IMR-90 (cell line): ENCODE measurements around the gene RMDN3. TPM values are rescaled to one million over a fixed set of nuclear protein-coding genes. Genes with fewer than 3 reads are reported as not detected.

Source experiments
- ATAC-seq: fragments of 200-7000 bp; cut with Tn5 transposase; 2 replicates; pipeline ENCODE4 v1.9.1; 2020; ENCODE audit warnings: low read depth, mild to moderate bottlenecking, moderate library complexity
- BruUV-seq: library from RNA; stranded (reverse); fragments of 400-500 nt; replicated peaks from 2 replicates; lab custom pipeline; 2021; lab: Mats Ljungman, UMichigan
- CTCF ChIA-PET: fragments of 300-600 bp; formaldehyde crosslinking; extraction: SDS; loops from one replicate; lab custom pipeline; 2021; ENCODE audit warnings: antibody characterized with exemption; lab: Yijun Ruan, JAX
- POLR2A ChIA-PET: fragments of 300-600 bp; sonication (Branson Sonifier 250); formaldehyde crosslinking; loops from one replicate; lab custom pipeline; 2022; ENCODE audit warnings: antibody characterized with exemption; ENCODE audit not compliant: unreplicated experiment; lab: Charles Lee
- DNase-seq: peaks from one replicate; pipeline ENCODE4 v3.0.0; 2013
- H2AFZ ChIP-seq: replicated peaks from 2 replicates; pipeline ENCODE3; 2013; ENCODE audit warnings: low read length, mild to moderate bottlenecking; ENCODE audit not compliant: poor library complexity
- H2AK5ac ChIP-seq: 2 replicates; pipeline ENCODE4 v1.6.1; 2013; ENCODE audit warnings: low read depth, low read length, inconsistent platforms
- H2AK9ac ChIP-seq: replicated peaks from 2 replicates; pipeline ENCODE3; 2013; ENCODE audit warnings: mild to moderate bottlenecking, low read depth, low read length, moderate library complexity; ENCODE audit not compliant: poor library complexity
- H2BK120ac ChIP-seq: 2 replicates; pipeline ENCODE4 v1.6.1; 2013; ENCODE audit warnings: low read depth, low read length, inconsistent platforms
- H2BK15ac ChIP-seq: 3 replicates; pipeline ENCODE4 v1.6.1; 2013; ENCODE audit warnings: low read depth, low read length, inconsistent platforms
- H2BK20ac ChIP-seq: 2 replicates; pipeline ENCODE4 v1.6.1; 2013; ENCODE audit warnings: low read depth, mild to moderate bottlenecking, inconsistent platforms, low read length, moderate library complexity
- H2BK5ac ChIP-seq: 2 replicates; pipeline ENCODE4 v1.6.1; 2013; ENCODE audit warnings: mild to moderate bottlenecking, low read depth, low read length, inconsistent platforms; ENCODE audit not compliant: poor library complexity, severe bottlenecking
- H3K14ac ChIP-seq: replicated peaks from 2 replicates; pipeline ENCODE4 v1.6.1; 2013; ENCODE audit warnings: low read depth, low read length, inconsistent platforms
- H3K18ac ChIP-seq: 2 replicates; pipeline ENCODE4 v1.6.1; 2013; ENCODE audit warnings: low read depth, low read length, control low read depth
- H3K23ac ChIP-seq: 2 replicates; pipeline ENCODE4 v1.6.1; 2013; ENCODE audit warnings: low read depth, low read length, inconsistent platforms
- H3K27ac ChIP-seq: 2 replicates; pipeline ENCODE4 v1.5.1; 2013; ENCODE audit warnings: mild to moderate bottlenecking, control low read depth, low read length; ENCODE audit not compliant: insufficient read depth
- H3K27me3 ChIP-seq: 2 replicates; pipeline ENCODE4 v1.6.1; 2013; ENCODE audit warnings: low read length; ENCODE audit not compliant: control insufficient read depth, insufficient read depth
- H3K36me3 ChIP-seq: 2 replicates; pipeline ENCODE4 v1.6.1; 2013; ENCODE audit warnings: low read length, mixed read lengths; ENCODE audit not compliant: control insufficient read depth, insufficient read depth
- H3K4ac ChIP-seq: 2 replicates; pipeline ENCODE4 v1.6.1; 2013; ENCODE audit warnings: low read depth, low read length, inconsistent platforms
- H3K4me1 ChIP-seq: 2 replicates; pipeline ENCODE4 v1.6.1; 2013; ENCODE audit warnings: low read length, mixed read lengths; ENCODE audit not compliant: control insufficient read depth, insufficient read depth
- H3K4me2 ChIP-seq: 2 replicates; pipeline ENCODE4 v1.6.1; 2013; ENCODE audit warnings: low read depth, mild to moderate bottlenecking, control low read depth, low read length, moderate library complexity
- H3K4me3 ChIP-seq: 2 replicates; pipeline ENCODE4 v1.5.1; 2013; ENCODE audit warnings: low read depth, mild to moderate bottlenecking, control low read depth, low read length, moderate library complexity; ENCODE audit not compliant: insufficient read depth
- H3K56ac ChIP-seq: 2 replicates; pipeline ENCODE4 v1.6.1; 2013; ENCODE audit warnings: low read length, inconsistent platforms; ENCODE audit not compliant: insufficient read depth; ENCODE audit errors: extremely low read depth
- H3K79me1 ChIP-seq, 2 experiments: 2 replicates each; pipeline ENCODE4 v1.6.1; 2013; ENCODE audit warnings: low read length in 2 of 2, inconsistent platforms in 1 of 2, low read depth in 1 of 2
- H3K9ac ChIP-seq: 2 replicates; pipeline ENCODE4 v1.6.1; 2013; ENCODE audit warnings: low read depth, low read length, control low read depth
- H3K9me1 ChIP-seq: 2 replicates; pipeline ENCODE4 v1.6.1; 2013; ENCODE audit warnings: low read length, inconsistent platforms; ENCODE audit not compliant: insufficient read depth
- H3K9me3 ChIP-seq: 2 replicates; pipeline ENCODE4 v1.6.1; 2013; ENCODE audit warnings: low read length; ENCODE audit not compliant: control insufficient read depth, insufficient read depth
- H4K20me1 ChIP-seq: 2 replicates; pipeline ENCODE4 v1.6.1; 2013; ENCODE audit warnings: low read length, inconsistent platforms; ENCODE audit not compliant: insufficient read depth
- H4K5ac ChIP-seq: 2 replicates; pipeline ENCODE4 v1.6.1; 2013; ENCODE audit warnings: mild to moderate bottlenecking, low read depth, low read length, control low read depth
- H4K8ac ChIP-seq, 2 experiments: 2 replicates each; pipeline ENCODE4 v1.6.1; 2013; ENCODE audit warnings: low read depth in 2 of 2, low read length in 2 of 2, control low read depth in 1 of 2, inconsistent platforms in 1 of 2
- H4K91ac ChIP-seq: 2 replicates; pipeline ENCODE4 v1.6.1; 2013; ENCODE audit warnings: low read depth, low read length, inconsistent platforms; ENCODE audit not compliant: insufficient read depth
- CEBPB ChIP-seq: IDR thresholded peaks from 2 replicates; pipeline ENCODE4 v1.6.1; 2012; ENCODE audit warnings: low read depth, low read length, improper control_type of control experiment
- POLR2A ChIP-seq: IDR thresholded peaks from 2 replicates; pipeline ENCODE4 v1.6.1; 2012; ENCODE audit warnings: mild to moderate bottlenecking, low read depth, low read length
- WGBS, 2 experiments: methylation state at CpG; one replicate each; pipeline versions ENCODE4 v1.1.5 to v1.1.7; 2013; ENCODE audit warnings: missing lambda C conversion rate in 2 of 2; ENCODE audit not compliant: insufficient read length in 1 of 2; ENCODE audit errors: extremely low coverage in 2 of 2; 5-methylcytosine and 5-hydroxymethylcytosine counted together
- dilution Hi-C: fragments of 300-500 bp; cut with HindIII; formaldehyde crosslinking; loops from one replicate; pipeline ENCODE4 v1.14.3; 2018; ENCODE audit warnings: low sequenced_read_pairs; ENCODE audit not compliant: unreplicated experiment
- in situ Hi-C: fragments of 300-500 bp; cut with MboI; formaldehyde crosslinking; loops from 3 replicates; pipeline ENCODE4 v1.14.3; 2019; ENCODE audit warnings: low sequenced_read_pairs, inconsistent platforms, mixed read lengths
- intact Hi-C: fragments of 100-400 bp; cut with micrococcal nuclease; formaldehyde crosslinking; loops from 2 replicates; pipeline ENCODE4 v1.10.0; 2022
- polyA plus RNA-seq, 3 experiments: library from polyadenylated mRNA; depleted of rRNA; stranded (reverse); fragments of >200 nt; gene quantifications; 2 replicates each; pipeline ENCODE4 v1.2.3, GENCODE V29; 2012; ENCODE audit warnings: low replicate concordance in 1 of 3
- total RNA-seq: library from RNA; depleted of rRNA; stranded (reverse); fragments of >200 nt; gene quantifications from 2 replicates; pipeline ENCODE4 v1.2.3, GENCODE V29; 2012

RMDN3 gene
- total and polyA plus RNA-seq, 2 of the 4 experiments (the other 2 are of a cell fraction): 14.7 to 25.7 TPM

GRCh38 chr15:40744815-40745152 lies 10.3 kb downstream of the RMDN3 start:
- dilution Hi-C loops: no loop called here
- CTCF ChIA-PET: interaction anchor here (0.6 to 1.5 kb wide), 6 partner anchors 18 to 155 kb away, joined by 3 to 9 read pairs (median 3); partner anchors contain the start of gene VPS18
- no peak for DNase-seq
- Histone ChIP-seq H3K23ac (no peak overlapping the region), H3K9ac (no peak overlapping the region), H3K56ac (no peak overlapping the region), H3K9me1 (no peaks in the 10 kb centered on the region), H3K36me3 (peaks cover 26% of the 10 kb centered on the region), H3K79me1 (peaks cover 4 to 23% of the 10 kb centered on the region in 2 experiments; a peak in 2 of 4 replicates), H3K14ac (no peak overlapping the region), H2AK9ac (no peak overlapping the region), H2BK5ac (no peak overlapping the region), H3K4ac (no peak overlapping the region), H3K9me3 (no peaks in the 10 kb centered on the region), H4K5ac (no peak overlapping the region), H3K4me2 (no peak overlapping the region), H3K27me3 (no peaks in the 10 kb centered on the region), H3K4me1 (peaks cover 2% of the 10 kb centered on the region; the same call in 1 of the 2 replicates), H4K20me1 (peaks cover 5% of the 10 kb centered on the region; the same call in 1 of the 2 replicates), H2BK15ac (no peak overlapping the region), H2BK120ac (no peak overlapping the region), H4K8ac (no peak overlapping the region), H2BK20ac (no peak overlapping the region), H3K4me3 (no peak overlapping the region), H2AFZ (no peak overlapping the region), H2AK5ac (no peak overlapping the region), H3K27ac (no peak overlapping the region), H3K18ac (no peak overlapping the region), H4K91ac (no peak overlapping the region)
- TF ChIP-seq POLR2A (no peak), CEBPB (no peak)
- ATAC-seq: no peak
- 49% methylated on average over 5 of the region's 5 CpGs; no CpG with 5 or more reads in 1 of the 2 experiments for WGBS, 2 experiments
- intact Hi-C loops: no loop called here
- POLR2A ChIA-PET: no interaction called here
- in situ Hi-C loops: no loop called here
- BruUV-seq: no TSS peak
